Left kidney (tissue), 8 donors: ENCODE results near the gene PIF1. TPM values are rescaled to one million over a fixed set of nuclear protein-coding genes. Genes with fewer than 3 reads are reported as not detected.
A peak's percentile ranks its signal among the peaks of the same experiment; 100 is the strongest.

Source experiments
- DNase-seq: peaks from one replicate; pipeline ENCODE4 v3.0.0-alpha.2; 2013
- long read RNA-seq, 8 donors: transcript quantifications; one replicate each; lab custom pipeline, GENCODE V29; 2026
- polyA plus RNA-seq: library from polyadenylated mRNA; unstranded; fragments of 120-200 nt; gene quantifications from one replicate; pipeline ENCODE4 v1.2.1, GENCODE V29; 2013; ENCODE audit not compliant: insufficient read length

Gene PIF1, protein sequence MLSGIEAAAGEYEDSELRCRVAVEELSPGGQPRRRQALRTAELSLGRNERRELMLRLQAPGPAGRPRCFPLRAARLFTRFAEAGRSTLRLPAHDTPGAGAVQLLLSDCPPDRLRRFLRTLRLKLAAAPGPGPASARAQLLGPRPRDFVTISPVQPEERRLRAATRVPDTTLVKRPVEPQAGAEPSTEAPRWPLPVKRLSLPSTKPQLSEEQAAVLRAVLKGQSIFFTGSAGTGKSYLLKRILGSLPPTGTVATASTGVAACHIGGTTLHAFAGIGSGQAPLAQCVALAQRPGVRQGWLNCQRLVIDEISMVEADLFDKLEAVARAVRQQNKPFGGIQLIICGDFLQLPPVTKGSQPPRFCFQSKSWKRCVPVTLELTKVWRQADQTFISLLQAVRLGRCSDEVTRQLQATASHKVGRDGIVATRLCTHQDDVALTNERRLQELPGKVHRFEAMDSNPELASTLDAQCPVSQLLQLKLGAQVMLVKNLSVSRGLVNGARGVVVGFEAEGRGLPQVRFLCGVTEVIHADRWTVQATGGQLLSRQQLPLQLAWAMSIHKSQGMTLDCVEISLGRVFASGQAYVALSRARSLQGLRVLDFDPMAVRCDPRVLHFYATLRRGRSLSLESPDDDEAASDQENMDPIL
- polyA plus RNA-seq = 17.9 TPM
- long read RNA-seq, donor 1, partial matches to known transcripts = 0 of 1 reads
- long read RNA-seq, donor 1, other reads (novel, unspliced or antisense) = 0 of 1 reads
- long read RNA-seq, donor 2, partial matches to known transcripts = 0 of 2 reads
- long read RNA-seq, donor 2, other reads (novel, unspliced or antisense) = 0 of 2 reads
- long read RNA-seq, donor 3, partial matches to known transcripts = 0 of 2 reads
- long read RNA-seq, donor 3, other reads (novel, unspliced or antisense) = 0 of 2 reads
- long read RNA-seq, donor 4 = 0 reads
- long read RNA-seq, donor 5, partial matches to known transcripts = 0 of 1 reads
- long read RNA-seq, donor 5, other reads (novel, unspliced or antisense) = 0 of 1 reads
- long read RNA-seq, donor 6, partial matches to known transcripts = 0 of 1 reads
- long read RNA-seq, donor 6, other reads (novel, unspliced or antisense) = 0 of 1 reads
- long read RNA-seq, donor 7, partial matches to known transcripts = 5 of 7 reads
- long read RNA-seq, donor 7, other reads (novel, unspliced or antisense) = 0 of 7 reads
- long read RNA-seq, donor 8, partial matches to known transcripts = 0 of 2 reads
- long read RNA-seq, donor 8, other reads (novel, unspliced or antisense) = 0 of 2 reads

DNA sequence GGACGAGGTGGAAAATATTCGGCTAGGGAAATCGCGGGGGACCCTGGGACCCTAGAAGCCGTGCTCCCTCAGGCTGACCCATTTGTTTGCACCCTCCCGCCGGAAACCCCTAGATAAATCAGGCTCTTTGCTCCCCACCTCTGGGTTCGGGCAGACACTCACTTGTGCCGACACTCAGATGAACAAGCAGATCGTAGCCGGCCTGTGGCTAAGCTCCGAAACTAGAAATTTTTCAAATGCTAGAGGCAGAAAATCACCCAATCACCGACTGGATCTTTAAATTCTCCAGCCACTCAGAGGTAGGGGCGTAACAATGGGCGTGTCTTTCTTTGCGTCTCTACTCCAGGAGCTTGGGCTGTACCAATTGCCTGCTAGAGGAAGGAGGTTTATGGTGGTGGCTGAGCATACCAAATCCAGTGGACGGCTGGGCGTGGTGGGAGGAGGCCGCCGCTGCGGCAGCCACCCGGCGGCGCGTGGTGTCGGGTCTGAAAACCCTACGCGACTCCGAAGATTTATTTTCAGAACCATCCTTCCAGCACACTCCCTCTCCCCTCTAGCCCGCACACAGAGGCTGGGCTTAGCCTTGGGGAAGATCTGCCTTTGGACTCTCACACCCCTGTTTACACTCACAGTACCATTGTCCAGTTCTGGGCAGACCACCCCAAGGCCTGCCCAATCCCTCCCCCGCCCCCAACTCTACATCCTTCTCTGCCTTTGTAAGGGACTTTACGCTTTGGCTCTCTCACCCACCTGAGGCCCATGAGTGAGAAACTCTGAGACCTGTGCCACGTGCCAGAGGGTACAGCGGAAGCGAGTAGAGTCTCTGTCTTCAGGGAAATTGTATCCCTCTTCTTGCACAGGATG is at the start of gene PIF1:
Gene PIF1 (minus strand): TSS at position 217 of the 864 bp plus-strand sequence. CDS start 1,312 bp downstream, outside the sequence.
- peak; percentile 99 for DNase-seq

- DNase-seq = no peak
Observed at GRCh38 chr15:64870353-64870752, 44.9 kb upstream of the PIF1 start.

DNA sequence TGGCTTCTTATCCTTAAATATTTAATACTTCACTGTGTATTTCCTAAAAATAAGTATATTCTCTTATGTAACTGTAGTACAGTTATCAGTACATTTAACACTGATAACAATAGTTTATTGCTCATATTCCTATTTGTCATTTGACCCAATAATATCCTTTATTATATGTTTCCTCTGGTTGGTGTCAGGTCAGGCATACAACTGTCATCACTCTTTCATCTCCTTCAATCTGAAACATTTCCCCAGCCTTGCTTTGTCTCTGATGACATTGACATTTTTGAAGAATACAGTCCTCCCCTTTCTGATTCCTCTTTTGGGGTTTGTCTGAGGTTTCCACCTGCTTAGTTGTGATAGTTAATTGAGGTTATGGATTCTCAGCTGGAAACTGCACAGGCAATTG is 44.1 kb upstream of the PIF1 start:
- no peak for DNase-seq

- DNase-seq = no peak
Observed at GRCh38 chr15:64865998-64866520, 40.6 kb upstream of the PIF1 start.

DNA sequence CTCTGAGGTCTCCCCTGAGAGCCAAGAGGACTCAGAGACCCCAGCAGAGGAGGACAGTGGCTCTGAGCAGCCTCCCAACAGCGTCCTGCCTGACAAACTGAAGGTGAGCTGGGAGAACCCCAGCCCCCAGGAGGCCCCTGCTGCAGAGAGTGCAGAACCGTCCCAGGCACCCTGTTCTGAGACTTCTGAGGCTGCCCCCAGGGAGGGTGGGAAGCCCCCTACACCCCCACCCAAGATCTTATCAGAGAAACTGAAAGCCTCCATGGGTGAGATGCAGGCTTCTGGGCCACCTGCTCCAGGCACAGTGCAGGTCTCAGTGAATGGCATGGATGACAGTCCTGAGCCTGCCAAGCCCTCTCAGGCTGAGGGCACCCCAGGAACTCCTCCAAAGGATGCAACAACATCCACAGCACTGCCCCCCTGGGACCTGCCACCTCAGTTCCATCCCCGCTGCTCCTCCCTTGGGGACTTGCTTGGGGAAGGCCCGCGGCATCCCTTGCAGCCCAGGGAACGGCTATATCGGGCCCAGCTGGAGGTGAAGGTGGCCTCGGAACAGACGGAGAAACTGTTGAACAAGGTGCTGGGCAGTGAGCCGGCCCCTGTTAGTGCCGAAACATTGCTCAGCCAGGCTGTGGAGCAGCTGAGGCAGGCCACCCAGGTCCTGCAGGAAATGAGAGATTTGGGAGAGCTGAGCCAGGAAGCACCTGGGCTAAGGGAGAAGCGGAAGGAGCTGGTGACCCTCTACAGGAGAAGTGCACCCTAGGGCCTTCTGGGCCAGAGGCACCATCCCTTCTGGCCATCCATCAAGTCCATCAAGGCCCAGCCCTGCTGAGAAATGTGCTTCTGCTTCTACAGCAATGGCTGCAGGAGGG is 39.9 kb upstream of the PIF1 start:
- no peak for DNase-seq

GRCh38 chr15:64864068-64864467 is 38.6 kb upstream of the PIF1 start:
- DNase-seq = no peak

- no peak for DNase-seq
Observed at GRCh38 chr15:64862408-64862807, 37.0 kb upstream of the PIF1 start.

GRCh38 chr15:64861960-64862359 is 36.5 kb upstream of the PIF1 start:
- DNase-seq = no peak

DNA sequence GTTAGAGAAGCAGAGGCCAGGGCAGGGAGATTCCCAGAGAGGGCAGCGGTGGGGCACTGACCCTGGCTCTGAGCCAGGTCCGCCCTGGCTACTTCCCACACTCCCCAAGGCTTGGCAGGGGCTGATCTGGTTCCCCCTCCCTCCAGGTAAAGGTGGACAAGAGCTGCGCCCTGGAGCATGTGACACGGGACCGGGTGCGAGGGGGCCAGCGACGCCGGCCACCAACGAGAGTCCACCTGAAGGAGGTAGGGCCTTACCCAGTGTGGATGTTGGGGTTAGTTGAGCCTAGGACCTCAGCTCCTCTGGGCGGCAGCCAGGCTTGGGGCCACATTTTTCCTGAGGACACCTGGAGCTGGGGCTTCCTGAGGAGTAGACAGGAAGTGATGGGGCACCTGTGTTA is 35.9 kb upstream of the PIF1 start:
- DNase-seq = no peak

GRCh38 chr15:64859226-64859625 is 33.8 kb upstream of the PIF1 start:
- DNase-seq = no peak

DNA sequence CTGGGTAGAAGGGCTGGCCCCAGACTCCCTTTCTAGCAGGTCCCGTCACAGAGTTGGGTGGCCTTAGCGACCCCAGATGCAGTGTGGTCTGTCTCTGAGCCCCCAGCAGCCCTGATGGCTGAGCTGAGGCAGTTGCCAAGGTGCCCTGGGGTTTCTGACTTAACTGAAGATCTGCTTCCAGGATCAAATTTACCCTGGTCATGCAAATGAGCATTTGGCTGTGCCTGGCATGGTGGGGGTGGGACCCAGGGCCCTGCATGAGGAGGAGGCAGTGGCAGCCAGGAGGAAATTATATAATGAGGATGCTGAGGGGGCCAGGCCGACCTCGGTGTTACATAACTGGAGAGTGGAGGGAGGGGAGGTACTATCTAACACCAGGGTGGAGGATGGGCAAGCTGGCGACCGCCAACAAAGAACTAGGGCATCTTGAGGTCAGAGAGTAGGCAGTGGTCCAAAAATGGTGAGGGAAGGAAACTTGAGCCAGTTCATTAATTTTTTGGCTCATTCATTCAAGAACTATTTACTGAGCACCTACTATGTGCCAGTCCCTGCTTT is 32.7 kb upstream of the PIF1 start:
- no peak for DNase-seq

DNA sequence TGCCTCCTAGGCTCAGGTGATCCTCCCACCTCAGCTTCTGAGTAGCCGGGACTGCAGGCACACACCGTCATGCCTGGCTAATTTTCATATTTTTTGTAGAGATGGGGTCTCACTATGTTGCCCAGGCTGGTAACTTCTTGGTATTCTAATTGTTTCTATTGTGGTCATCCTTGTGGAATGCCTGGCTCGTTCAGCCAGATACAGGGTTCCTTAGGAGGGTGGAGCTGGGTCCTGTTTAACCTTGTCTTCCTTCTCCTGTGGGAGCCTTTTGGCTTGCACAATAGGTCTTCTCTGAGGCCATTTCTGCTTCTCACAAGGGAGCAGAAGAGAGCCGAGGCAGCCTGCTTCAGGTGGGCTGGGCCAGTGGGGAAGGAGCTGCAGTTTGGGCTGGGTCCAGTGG is 32.0 kb upstream of the PIF1 start:
- DNase-seq = no peak

DNA sequence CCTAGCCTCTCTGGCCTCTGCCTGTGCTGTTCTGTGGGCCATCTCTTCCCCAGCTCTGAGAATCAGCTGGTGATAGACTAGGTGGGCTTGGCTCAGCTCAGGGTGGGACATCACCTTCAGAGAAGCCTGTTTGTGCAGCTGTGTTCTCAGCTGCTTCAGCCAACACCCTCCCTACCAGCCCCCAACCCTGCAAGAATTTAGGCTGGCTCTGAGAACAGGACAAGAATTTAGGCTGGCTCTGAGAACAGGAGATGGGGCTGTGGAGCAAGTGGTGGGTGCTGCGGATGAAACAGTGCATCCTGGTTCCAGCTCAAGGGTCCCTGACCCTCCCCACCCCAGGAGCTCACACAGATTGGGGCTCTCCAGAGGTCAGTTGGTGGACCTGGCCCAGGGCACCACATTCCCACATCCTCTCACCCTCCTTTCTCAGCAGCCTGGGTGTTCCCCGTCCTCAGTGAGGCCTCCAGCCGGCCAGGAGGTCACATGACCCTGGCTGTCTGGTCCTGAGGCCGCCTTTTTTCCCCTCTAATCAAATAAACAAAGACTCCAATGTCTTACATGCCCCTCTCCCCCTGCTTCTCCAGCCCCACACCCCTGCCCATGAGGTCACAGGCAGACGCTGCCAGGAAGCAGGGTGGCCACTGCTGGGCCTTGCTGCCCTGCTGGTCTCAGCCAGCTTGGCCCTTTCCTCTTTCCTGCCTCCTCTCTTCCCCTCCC is 31.1 kb upstream of the PIF1 start:
- DNase-seq = no peak

DNA sequence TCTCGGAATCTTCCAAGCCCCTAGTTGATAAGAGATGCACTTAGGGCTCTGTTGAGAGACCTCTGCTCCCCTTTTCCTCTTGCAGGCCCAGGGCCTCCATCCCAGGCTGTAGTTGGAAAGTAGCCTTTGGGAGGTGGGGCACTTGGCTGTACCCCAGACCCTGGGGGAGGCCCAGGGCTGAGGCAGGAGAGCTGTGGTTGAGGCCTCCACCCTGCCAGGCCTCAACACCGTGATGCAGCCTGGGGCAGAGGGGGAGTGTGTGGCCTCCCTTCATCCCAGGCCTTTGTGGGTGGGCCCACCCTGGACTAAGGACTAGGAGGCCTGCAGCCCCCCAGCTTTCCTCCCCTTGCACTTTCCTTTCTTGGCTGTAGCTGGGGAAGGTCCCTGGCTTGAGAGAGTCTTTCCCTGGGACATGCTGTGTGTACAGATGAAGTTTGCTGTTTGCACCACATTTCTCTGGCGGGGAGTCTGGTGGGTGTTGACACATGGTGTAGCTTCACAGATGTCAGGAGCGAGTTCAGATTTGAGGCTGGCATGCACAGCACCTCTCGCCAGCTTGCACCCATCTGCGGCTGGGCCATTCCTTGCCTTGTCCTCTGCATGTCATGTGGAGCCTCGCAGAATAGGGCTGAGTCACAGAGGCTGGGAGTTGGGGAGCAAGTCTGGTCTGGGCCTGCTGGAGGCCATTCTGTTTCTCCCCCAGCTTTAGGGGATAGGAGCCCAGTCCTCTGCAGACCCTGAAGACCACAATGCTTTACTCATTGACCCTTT is 29.9 kb upstream of the PIF1 start:
- no peak for DNase-seq

- no peak for DNase-seq
Observed at GRCh38 chr15:64854526-64854925, 29.1 kb upstream of the PIF1 start.

GRCh38 chr15:64854041-64854440 is 28.6 kb upstream of the PIF1 start:
- no peak for DNase-seq

GRCh38 chr15:64851503-64851840 is 26.0 kb upstream of the PIF1 start:
- DNase-seq = no peak

- DNase-seq = no peak
Observed at GRCh38 chr15:64850778-64851502, 25.5 kb upstream of the PIF1 start.
